Measurements from ENCODE around the gene SMG7. TPM values are rescaled to one million over a fixed set of nuclear protein-coding genes. Genes with fewer than 3 reads are reported as not detected.

The SMG7 gene
- total RNA-seq, 1 donor, result 36.6 TPM

- Histone ChIP-seq H3K9me3 (ENCODE audit: low read depth, low read length) (no peaks in the 10 kb centered on the region), H3K4me1 (ENCODE audit: insufficient read depth, low read length) (peaks cover 48% of the 10 kb centered on the region), H3K4me3 (ENCODE audit: low read length) (no peak overlapping the region), H3K27me3 (ENCODE audit: insufficient read depth, low read length) (no peaks in the 10 kb centered on the region)
These were observed 8.7 kb downstream of the SMG7 start for GRCh38 chr1:183480971-183481441.

DNA sequence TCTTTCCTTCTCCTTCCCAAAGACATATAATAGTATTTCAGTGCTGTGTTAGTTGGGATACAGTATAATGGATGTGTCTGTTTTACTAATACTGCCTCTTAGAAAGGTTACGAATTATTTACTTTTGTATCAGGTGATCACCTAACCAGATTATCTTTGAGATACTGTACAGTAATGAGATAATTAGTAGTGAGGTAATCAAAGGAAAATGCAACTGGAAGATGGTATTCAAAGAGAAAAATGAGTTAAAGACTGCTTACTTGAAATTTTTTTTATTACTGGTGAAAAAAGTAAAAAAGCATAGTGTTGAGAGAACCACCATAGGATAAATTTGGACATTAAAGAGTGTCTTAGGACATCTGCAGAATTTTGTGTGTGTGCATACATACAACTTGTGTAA lies 10.9 kb downstream of the SMG7 start:
- peaks cover 55% of the 10 kb centered on the region for H3K4me1 ChIP-seq (ENCODE audit: insufficient read depth, low read length)
- no peak overlapping the region for H3K4me3 ChIP-seq (ENCODE audit: low read length)
- H3K9me3 ChIP-seq (ENCODE audit: low read depth, low read length), result no peaks in the 10 kb centered on the region
- no peaks in the 10 kb centered on the region for H3K27me3 ChIP-seq (ENCODE audit: insufficient read depth, low read length)

DNA sequence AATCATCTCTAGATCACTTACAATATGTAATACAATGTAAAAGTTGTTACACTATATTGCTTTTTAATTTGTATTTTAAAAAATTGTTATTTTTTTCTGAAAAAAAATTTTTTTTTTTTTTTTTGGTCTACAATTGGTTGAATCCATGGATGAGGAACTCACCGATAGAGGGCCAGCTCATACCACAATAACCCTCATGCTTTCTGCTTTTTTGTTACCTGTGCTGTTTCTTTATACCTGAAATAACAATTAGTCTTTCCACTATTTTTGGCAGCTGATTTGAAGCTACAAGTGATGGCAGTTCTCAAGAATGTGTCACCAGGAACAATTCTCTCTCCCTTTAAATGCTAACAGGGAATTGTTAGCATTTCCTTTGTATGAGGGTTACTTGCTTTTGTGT lies 12.0 kb downstream of the SMG7 start:
- Histone ChIP-seq H3K9me3 (ENCODE audit: low read depth, low read length) (no peaks in the 10 kb centered on the region), H3K27me3 (ENCODE audit: insufficient read depth, low read length) (no peaks in the 10 kb centered on the region), H3K4me1 (ENCODE audit: insufficient read depth, low read length) (peaks cover 47% of the 10 kb centered on the region), H3K4me3 (ENCODE audit: low read length) (no peak overlapping the region)

DNA sequence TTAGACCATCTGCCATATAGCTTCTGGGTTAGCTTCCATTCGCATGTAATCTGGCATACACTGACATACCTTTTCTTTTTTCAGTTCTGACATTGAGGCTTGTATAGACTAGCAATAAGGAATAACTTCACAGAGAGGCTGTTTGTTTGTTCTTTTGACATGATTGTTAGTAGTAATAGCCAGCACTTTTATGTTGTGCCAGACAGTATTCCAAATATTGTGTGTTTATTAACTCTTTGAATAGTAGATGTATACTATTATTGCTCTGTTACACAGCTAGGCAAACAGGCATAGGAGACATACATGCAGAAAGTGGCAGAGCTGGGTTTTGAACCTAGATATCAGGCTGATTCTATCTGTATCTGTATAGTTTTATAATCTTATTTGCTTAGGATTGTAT lies 12.6 kb downstream of the SMG7 start:
- Histone ChIP-seq H3K4me1 (ENCODE audit: insufficient read depth, low read length) (peaks cover 42% of the 10 kb centered on the region), H3K4me3 (ENCODE audit: low read length) (no peak overlapping the region), H3K9me3 (ENCODE audit: low read depth, low read length) (no peaks in the 10 kb centered on the region), H3K27me3 (ENCODE audit: insufficient read depth, low read length) (no peaks in the 10 kb centered on the region)

DNA sequence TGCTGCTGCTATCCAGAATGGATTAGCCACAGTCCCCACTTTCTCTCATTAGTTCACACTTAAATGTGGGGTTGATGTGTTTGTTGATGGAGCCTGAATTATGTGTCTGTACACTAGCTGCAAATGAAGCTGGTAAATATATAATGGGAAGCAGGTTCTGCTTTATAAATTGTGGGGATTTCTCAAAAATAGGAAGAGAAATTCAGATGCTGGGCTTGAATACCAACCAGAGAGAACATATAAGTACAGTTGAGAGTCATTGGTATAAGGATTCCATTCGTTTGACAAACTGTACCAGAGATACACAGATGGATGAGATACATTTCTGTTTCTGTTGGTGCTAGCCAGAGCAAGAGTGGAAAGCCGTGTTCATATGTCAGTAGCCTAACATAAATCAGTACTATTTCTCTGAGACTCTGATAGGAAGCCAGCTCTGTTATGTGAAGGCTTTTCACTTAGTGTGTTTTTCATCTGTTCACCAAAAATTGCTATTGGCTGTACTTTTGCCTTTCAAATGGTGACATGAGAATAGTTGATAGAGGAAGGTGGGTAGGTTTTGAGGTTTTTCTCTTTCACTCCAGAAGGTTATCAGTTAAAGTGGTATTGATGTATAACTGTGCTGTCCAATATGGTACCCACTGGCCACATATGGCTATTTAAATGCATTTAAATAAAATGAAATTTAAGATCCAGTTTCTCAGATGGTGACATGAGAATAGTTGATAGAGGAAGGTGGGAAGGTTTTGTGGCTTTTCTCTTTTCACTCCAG lies 15.6 kb downstream of the SMG7 start:
- Histone ChIP-seq H3K9me3 (ENCODE audit: low read depth, low read length) (no peaks in the 10 kb centered on the region), H3K27me3 (ENCODE audit: insufficient read depth, low read length) (no peaks in the 10 kb centered on the region), H3K4me1 (ENCODE audit: insufficient read depth, low read length) (peaks cover 28% of the 10 kb centered on the region), H3K4me3 (ENCODE audit: low read length) (no peak overlapping the region)

DNA sequence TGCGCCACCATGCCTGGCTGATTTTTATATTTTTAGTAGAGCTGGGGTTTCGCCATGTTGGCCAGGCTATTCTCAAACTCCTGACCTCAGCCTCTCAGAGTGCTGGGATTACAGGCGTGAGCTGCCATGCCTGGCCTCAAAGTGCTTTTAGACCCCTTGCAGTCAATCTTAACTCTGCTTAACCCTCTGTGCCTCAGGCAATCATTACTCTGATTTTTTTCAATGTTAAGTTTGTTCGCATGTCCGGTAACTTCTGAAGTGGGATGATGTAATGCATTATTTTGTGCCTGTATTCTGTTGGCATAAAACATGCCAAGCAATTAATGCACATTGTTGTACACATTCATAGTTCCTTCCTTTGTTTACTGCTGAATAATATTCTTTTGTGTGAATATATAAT lies 18.6 kb downstream of the SMG7 start:
- peaks cover 36% of the 10 kb centered on the region for H3K4me1 ChIP-seq (ENCODE audit: insufficient read depth, low read length)
- H3K4me3 ChIP-seq (ENCODE audit: low read length), result no peak overlapping the region
- no peaks in the 10 kb centered on the region for H3K9me3 ChIP-seq (ENCODE audit: low read depth, low read length)
- no peaks in the 10 kb centered on the region for H3K27me3 ChIP-seq (ENCODE audit: insufficient read depth, low read length)

DNA sequence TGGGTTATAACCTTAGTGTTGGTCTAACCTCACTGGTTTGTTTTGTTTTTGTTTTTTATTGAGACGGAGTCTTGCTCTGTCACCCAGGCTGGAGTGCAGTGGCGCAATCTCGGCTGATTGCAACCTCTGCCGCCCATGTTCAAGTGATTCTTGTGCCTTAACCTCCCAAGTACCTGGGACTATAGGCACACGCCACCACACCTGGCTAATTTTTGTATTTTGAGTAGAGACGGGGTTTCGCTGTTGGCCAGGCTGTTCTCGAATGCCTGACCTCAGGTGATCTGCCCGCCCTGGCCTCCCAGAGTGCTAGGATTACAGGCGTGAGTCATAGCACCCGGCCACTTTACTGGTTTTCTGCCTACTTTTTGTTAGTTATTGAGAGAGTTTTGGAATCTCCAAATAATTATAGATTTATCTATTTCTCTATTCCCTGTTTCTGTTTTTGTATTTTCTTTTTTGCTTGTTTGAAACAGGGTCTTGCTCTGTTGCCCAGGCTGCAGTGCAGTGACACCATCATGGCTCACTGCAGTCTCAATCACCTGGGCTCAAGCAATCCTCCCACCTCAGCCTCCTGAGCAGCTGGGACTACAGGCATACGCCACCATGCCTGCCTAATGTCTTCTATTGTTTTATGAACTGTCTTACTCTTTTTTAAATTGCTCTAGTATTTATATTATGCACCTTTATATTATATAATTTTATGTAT lies 21.4 kb downstream of the SMG7 start:
- peaks cover 22% of the 10 kb centered on the region for H3K4me1 ChIP-seq (ENCODE audit: insufficient read depth, low read length)
- no peak overlapping the region for H3K4me3 ChIP-seq (ENCODE audit: low read length)
- H3K9me3 ChIP-seq (ENCODE audit: low read depth, low read length), result no peaks in the 10 kb centered on the region
- H3K27me3 ChIP-seq (ENCODE audit: insufficient read depth, low read length), result no peaks in the 10 kb centered on the region

DNA sequence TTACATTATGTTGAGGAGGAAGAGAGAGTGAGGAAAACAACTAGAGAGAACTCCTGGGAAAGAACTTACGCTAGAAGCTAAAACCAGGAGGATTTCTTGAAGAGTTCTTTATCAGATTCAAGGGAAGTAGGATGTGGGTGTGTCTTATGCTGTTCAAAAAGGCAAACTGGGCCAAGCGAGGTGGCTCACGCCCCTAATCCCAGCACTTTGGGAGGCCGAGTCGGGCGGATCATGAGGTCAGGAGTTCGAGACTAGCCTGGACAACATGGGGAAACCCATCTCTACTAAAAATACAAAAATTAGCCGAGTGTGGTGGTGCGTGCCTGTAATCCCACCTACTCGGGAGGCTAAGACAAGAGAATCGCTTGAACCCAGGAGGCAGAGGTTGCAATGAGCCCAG lies 23.1 kb downstream of the SMG7 start:
- Histone ChIP-seq H3K27me3 (ENCODE audit: insufficient read depth, low read length) (no peaks in the 10 kb centered on the region), H3K4me3 (ENCODE audit: low read length) (no peak overlapping the region), H3K4me1 (ENCODE audit: insufficient read depth, low read length) (peaks cover 24% of the 10 kb centered on the region), H3K9me3 (ENCODE audit: low read depth, low read length) (no peaks in the 10 kb centered on the region)

DNA sequence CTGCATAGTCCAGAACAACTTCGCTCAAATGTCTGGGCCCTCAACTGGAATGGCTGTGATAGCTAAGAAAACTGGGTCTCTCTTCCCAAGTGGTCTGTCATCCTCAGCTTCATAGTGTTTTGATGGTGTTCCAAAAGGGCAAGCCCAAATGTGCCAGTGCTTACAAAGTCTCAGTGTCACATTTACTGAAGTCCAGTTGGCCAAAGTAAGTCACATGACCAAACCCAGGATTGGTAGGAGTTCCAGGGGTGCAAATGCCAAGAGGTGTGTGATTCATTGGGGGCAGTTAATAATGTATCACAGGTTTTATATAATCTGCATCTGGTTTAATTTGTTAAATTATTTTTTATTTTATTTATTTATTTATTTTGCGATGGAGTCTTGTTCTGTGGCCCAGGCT lies 24.9 kb downstream of the SMG7 start:
- peaks cover 15% of the 10 kb centered on the region for H3K4me1 ChIP-seq (ENCODE audit: insufficient read depth, low read length)
- H3K27me3 ChIP-seq (ENCODE audit: insufficient read depth, low read length), result no peaks in the 10 kb centered on the region
- no peak overlapping the region for H3K4me3 ChIP-seq (ENCODE audit: low read length)
- H3K9me3 ChIP-seq (ENCODE audit: low read depth, low read length), result no peaks in the 10 kb centered on the region

GRCh38 chr1:183498342-183498991 lies 26.2 kb downstream of the SMG7 start:
- H3K4me3 ChIP-seq (ENCODE audit: low read length), result no peak overlapping the region

GRCh38 chr1:183505454-183506089 lies 33.3 kb downstream of the SMG7 start:
- Histone ChIP-seq H3K4me1 (ENCODE audit: insufficient read depth, low read length) (no peaks in the 10 kb centered on the region), H3K27me3 (ENCODE audit: insufficient read depth, low read length) (no peaks in the 10 kb centered on the region), H3K4me3 (ENCODE audit: low read length) (no peak overlapping the region), H3K9me3 (ENCODE audit: low read depth, low read length) (no peaks in the 10 kb centered on the region)

More at GRCh38 chr1:183498342-183498991, 26.2 kb downstream of the SMG7 start:
- H3K9me3 ChIP-seq (ENCODE audit: low read depth, low read length), result no peaks in the 10 kb centered on the region
- no peaks in the 10 kb centered on the region for H3K27me3 ChIP-seq (ENCODE audit: insufficient read depth, low read length)
- H3K4me1 ChIP-seq (ENCODE audit: insufficient read depth, low read length), result peaks cover 13% of the 10 kb centered on the region

DNA sequence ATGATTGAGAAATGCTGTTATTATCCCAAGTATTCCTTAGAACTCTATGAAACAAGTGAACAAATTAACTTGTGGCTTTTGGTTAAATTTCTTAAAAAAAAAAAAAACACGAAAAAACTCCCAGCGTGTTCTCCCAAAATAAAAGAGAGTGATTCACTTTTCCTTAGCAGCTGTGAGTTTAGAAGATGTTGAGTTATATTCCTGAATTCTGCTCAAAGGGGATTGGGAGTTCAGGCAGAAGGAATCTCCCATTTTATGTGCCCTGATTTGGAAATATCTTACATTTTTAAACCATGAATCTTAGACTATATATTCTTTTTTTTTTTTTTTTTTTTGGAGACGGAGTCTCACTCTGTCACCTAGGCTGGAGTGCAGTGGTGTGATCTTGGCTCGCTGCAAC lies 34.3 kb downstream of the SMG7 start:
- H3K4me3 ChIP-seq (ENCODE audit: low read length), result no peak overlapping the region
- H3K27me3 ChIP-seq (ENCODE audit: insufficient read depth, low read length), result no peaks in the 10 kb centered on the region
- no peaks in the 10 kb centered on the region for H3K4me1 ChIP-seq (ENCODE audit: insufficient read depth, low read length)
- no peaks in the 10 kb centered on the region for H3K9me3 ChIP-seq (ENCODE audit: low read depth, low read length)

DNA sequence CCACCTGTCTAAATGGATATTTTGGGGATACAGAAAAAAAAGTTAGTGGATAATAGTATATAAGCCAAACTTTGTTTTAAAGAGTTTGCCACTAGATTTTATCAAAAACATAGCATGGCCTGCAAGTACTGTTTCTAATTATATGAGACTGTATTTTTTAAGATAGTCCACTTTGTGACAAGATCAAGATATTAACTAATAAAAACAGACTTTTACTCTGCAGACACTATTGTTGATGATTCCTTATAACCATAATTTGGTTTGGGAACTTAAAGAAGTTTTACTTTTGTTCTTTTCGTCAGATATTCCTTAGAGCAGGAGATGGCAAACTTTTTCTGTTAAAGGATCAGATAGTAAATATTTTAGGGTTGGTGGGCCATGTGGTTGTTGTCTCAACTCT lies 36.4 kb downstream of the SMG7 start:
- Histone ChIP-seq H3K4me1 (ENCODE audit: insufficient read depth, low read length) (no peaks in the 10 kb centered on the region), H3K27me3 (ENCODE audit: insufficient read depth, low read length) (no peaks in the 10 kb centered on the region), H3K4me3 (ENCODE audit: low read length) (no peak overlapping the region), H3K9me3 (ENCODE audit: low read depth, low read length) (no peaks in the 10 kb centered on the region)

DNA sequence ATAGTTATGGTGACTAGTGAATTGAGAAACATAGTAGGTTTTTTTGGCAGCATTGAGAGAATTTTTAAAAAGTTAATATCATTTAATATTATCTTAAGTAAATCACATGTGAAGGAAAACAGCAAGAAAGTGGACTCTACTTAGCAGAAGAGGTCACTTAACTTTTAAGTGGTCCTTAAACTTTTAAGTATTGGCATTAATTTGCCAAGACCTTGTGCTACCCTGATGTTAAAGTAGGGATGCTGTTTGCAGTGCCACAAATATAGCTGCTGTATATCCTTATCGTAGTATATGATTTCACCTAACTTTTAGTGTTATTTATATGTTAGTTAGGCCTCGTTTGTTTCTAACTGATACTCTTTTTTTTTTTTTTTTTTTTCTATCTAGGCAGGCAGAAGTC lies 40.2 kb downstream of the SMG7 start:
- H3K4me3 ChIP-seq (ENCODE audit: low read length), result no peak overlapping the region
- no peaks in the 10 kb centered on the region for H3K4me1 ChIP-seq (ENCODE audit: insufficient read depth, low read length)
- H3K27me3 ChIP-seq (ENCODE audit: insufficient read depth, low read length), result no peaks in the 10 kb centered on the region
- no peaks in the 10 kb centered on the region for H3K9me3 ChIP-seq (ENCODE audit: low read depth, low read length)

DNA sequence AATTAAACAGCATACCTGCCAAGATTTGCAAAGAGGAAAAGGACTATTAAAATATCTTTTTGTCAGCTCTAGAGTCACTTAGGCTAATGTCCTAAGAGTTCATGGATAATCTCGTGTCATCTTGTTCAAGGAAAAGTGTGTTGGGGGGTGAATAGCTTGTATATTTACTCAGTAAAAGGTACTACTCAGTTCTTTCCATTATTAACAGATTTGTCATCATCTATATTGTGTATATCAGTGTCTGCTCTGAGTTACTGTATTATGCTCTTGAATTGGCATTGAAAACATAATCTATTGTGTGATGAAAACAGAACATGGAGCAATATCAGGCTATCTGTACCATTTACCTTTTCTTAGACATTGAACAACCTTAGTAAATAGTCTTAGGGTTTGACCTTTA lies 41.9 kb downstream of the SMG7 start:
- Histone ChIP-seq H3K9me3 (ENCODE audit: low read depth, low read length) (no peaks in the 10 kb centered on the region), H3K27me3 (ENCODE audit: insufficient read depth, low read length) (no peaks in the 10 kb centered on the region), H3K4me1 (ENCODE audit: insufficient read depth, low read length) (no peaks in the 10 kb centered on the region), H3K4me3 (ENCODE audit: low read length) (no peak overlapping the region)
